Dendritic cell treated with granulocyte-macrophage colony-stimulating factor and Interleukin-4, amounts not matched to agents 40 ng/mL and 50 ng/mL, for 4 days (primary cell): ENCODE data around the gene PPOX.

Source experiments
- H3K27ac Mint-ChIP-seq: one replicate; pipeline ENCODE4 v1.8.0; 2022; ENCODE audit warnings: mild to moderate bottlenecking, mixed read lengths
- H3K27me3 Mint-ChIP-seq: one replicate; pipeline ENCODE4 v1.8.0; 2022; ENCODE audit warnings: mild to moderate bottlenecking, mixed read lengths
- H3K36me3 Mint-ChIP-seq: one replicate; pipeline ENCODE4 v1.8.0; 2022; ENCODE audit warnings: low read depth, mixed read lengths
- H3K4me1 Mint-ChIP-seq: one replicate; pipeline ENCODE4 v1.8.0; 2022; ENCODE audit warnings: low read depth, mixed read lengths
- H3K4me3 Mint-ChIP-seq: one replicate; pipeline ENCODE4 v1.8.0; 2022; ENCODE audit warnings: mild to moderate bottlenecking, moderate library complexity, mixed read lengths
- H3K9me3 Mint-ChIP-seq: one replicate; pipeline ENCODE4 v1.8.0; 2022; ENCODE audit warnings: mixed read lengths
- intact Hi-C: fragments of 100-400 bp; cut with micrococcal nuclease; formaldehyde crosslinking; loops from one replicate; pipeline ENCODE4 v1.15.0; 2022

PPOX gene

GRCh38 chr1:161165742-161166668 is at the start of gene PPOX:
TSS of gene PPOX (plus strand) at chr1:161166426. CDS start at chr1:161166848, 422 bp downstream.
- H3K27me3 Mint-ChIP-seq: no peaks in the 10 kb centered on the region
- peaks cover 79% of the 10 kb centered on the region for H3K36me3 Mint-ChIP-seq
- intact Hi-C loops: no loop called here
- H3K4me3 Mint-ChIP-seq: peak within 1 kb of the TSS; percentile 91
- H3K4me1 Mint-ChIP-seq: peaks cover 71% of the 10 kb centered on the region
- H3K27ac Mint-ChIP-seq: peak within 1 kb of the TSS; percentile 96
- no peaks in the 10 kb centered on the region for H3K9me3 Mint-ChIP-seq

GRCh38 chr1:161117759-161118581 is 48.3 kb upstream of the PPOX start, which contains the start of the genes NIT1 and PFDN2:
TSS of gene NIT1 (plus strand) at chr1:161118105. CDS start at chr1:161118177, 72 bp downstream.
TSS of gene PFDN2 (minus strand) at chr1:161118037. CDS start at chr1:161118026, 11 bp downstream.
- Mint-ChIP-seq H3K4me3 (peak within 1 kb of the TSS; percentile 89), H3K9me3 (no peaks in the 10 kb centered on the region), H3K36me3 (peaks cover 65% of the 10 kb centered on the region), H3K4me1 (peaks cover 86% of the 10 kb centered on the region), H3K27ac (peak within 1 kb of the TSS; percentile 97), H3K27me3 (no peaks in the 10 kb centered on the region)
- intact Hi-C loops: loop anchor here (2.0 kb wide), 1 partner anchor 15 kb away; the partner anchor contains the start of gene DEDD

- H3K27ac Mint-ChIP-seq: peak overlapping the region; percentile 97
- H3K4me3 Mint-ChIP-seq: peak overlapping the region; percentile 89
- H3K27me3 Mint-ChIP-seq: no peaks in the 10 kb centered on the region
- intact Hi-C loops: loop anchor here (2.0 kb wide), 1 partner anchor 14 kb away; the partner anchor contains the start of gene DEDD
- H3K4me1 Mint-ChIP-seq: peaks cover 86% of the 10 kb centered on the region
- peaks cover 78% of the 10 kb centered on the region for H3K36me3 Mint-ChIP-seq
- no peaks in the 10 kb centered on the region for H3K9me3 Mint-ChIP-seq
Observed at GRCh38 chr1:161119092-161119903, 46.9 kb upstream of the PPOX start.

- Mint-ChIP-seq H3K27me3 (no peaks in the 10 kb centered on the region), H3K4me3 (peak overlapping the region; percentile 18), H3K4me1 (peaks cover 80% of the 10 kb centered on the region), H3K27ac (peak overlapping the region; percentile 79), H3K9me3 (no peaks in the 10 kb centered on the region), H3K36me3 (peaks cover 86% of the 10 kb centered on the region)
- intact Hi-C loops: no loop called here
Observed at GRCh38 chr1:161121042-161121650, 45.1 kb upstream of the PPOX start.

GRCh38 chr1:161121834-161122233 is 44.4 kb upstream of the PPOX start:
- intact Hi-C loops: no loop called here
- peak overlapping the region; percentile 79 for H3K27ac Mint-ChIP-seq
- H3K4me3 Mint-ChIP-seq: no peak overlapping the region
- H3K27me3 Mint-ChIP-seq: no peaks in the 10 kb centered on the region
- H3K4me1 Mint-ChIP-seq: peaks cover 80% of the 10 kb centered on the region
- peaks cover 89% of the 10 kb centered on the region for H3K36me3 Mint-ChIP-seq
- H3K9me3 Mint-ChIP-seq: no peaks in the 10 kb centered on the region

- Mint-ChIP-seq H3K36me3 (peaks cover 95% of the 10 kb centered on the region), H3K27me3 (no peaks in the 10 kb centered on the region), H3K4me3 (no peak overlapping the region), H3K27ac (peak overlapping the region; percentile 63), H3K4me1 (peaks cover 88% of the 10 kb centered on the region), H3K9me3 (no peaks in the 10 kb centered on the region)
- intact Hi-C loops: no loop called here
Observed at GRCh38 chr1:161122967-161123366, 43.3 kb upstream of the PPOX start.

- H3K27me3 Mint-ChIP-seq: no peaks in the 10 kb centered on the region
- peaks cover 84% of the 10 kb centered on the region for H3K4me1 Mint-ChIP-seq
- H3K36me3 Mint-ChIP-seq: peaks cover 85% of the 10 kb centered on the region
- intact Hi-C loops: no loop called here
- peak overlapping the region; percentile 64 for H3K27ac Mint-ChIP-seq
- H3K4me3 Mint-ChIP-seq: no peak overlapping the region
- H3K9me3 Mint-ChIP-seq: no peaks in the 10 kb centered on the region
Observed at GRCh38 chr1:161127649-161128048, 38.6 kb upstream of the PPOX start.

- peaks cover 73% of the 10 kb centered on the region for H3K4me1 Mint-ChIP-seq
- intact Hi-C loops: no loop called here
- no peaks in the 10 kb centered on the region for H3K27me3 Mint-ChIP-seq
- no peaks in the 10 kb centered on the region for H3K9me3 Mint-ChIP-seq
- no peak overlapping the region for H3K27ac Mint-ChIP-seq
- H3K36me3 Mint-ChIP-seq: peaks cover 73% of the 10 kb centered on the region
- no peak overlapping the region for H3K4me3 Mint-ChIP-seq
Observed at GRCh38 chr1:161128591-161129420, 37.4 kb upstream of the PPOX start.

- intact Hi-C loops: loop anchor here (10.0 kb wide), 1 partner anchor 85 kb away; the partner anchor contains the start of gene USF1
- Mint-ChIP-seq H3K27me3 (no peaks in the 10 kb centered on the region), H3K36me3 (peaks cover 65% of the 10 kb centered on the region), H3K4me3 (no peak overlapping the region), H3K27ac (no peak overlapping the region), H3K9me3 (no peaks in the 10 kb centered on the region), H3K4me1 (peaks cover 69% of the 10 kb centered on the region)
Observed at GRCh38 chr1:161130266-161130665, 36.0 kb upstream of the PPOX start.

GRCh38 chr1:161131523-161132409 is 34.5 kb upstream of the PPOX start:
- Mint-ChIP-seq H3K4me1 (peaks cover 68% of the 10 kb centered on the region), H3K27me3 (no peaks in the 10 kb centered on the region), H3K36me3 (peaks cover 52% of the 10 kb centered on the region), H3K4me3 (no peak overlapping the region), H3K27ac (no peak overlapping the region), H3K9me3 (no peaks in the 10 kb centered on the region)
- intact Hi-C loops: loop anchor here (2.0 to 10.0 kb wide), 2 partner anchors 13 to 87 kb away; partner anchors contain the start of genes NIT1, PFDN2 and USF1

GRCh38 chr1:161132410-161133219 is 33.6 kb upstream of the PPOX start, which contains the start of gene DEDD:
TSS of gene DEDD (minus strand) at chr1:161132667. CDS start at chr1:161124462, 8,205 bp downstream.
- intact Hi-C loops: loop anchor here (2.0 to 10.0 kb wide), 2 partner anchors 14 to 88 kb away; partner anchors contain the start of genes NIT1, PFDN2 and USF1
- Mint-ChIP-seq H3K27ac (no peak within 1 kb of the TSS), H3K9me3 (no peaks in the 10 kb centered on the region), H3K4me1 (peaks cover 68% of the 10 kb centered on the region), H3K27me3 (no peaks in the 10 kb centered on the region), H3K4me3 (no peak within 1 kb of the TSS), H3K36me3 (peaks cover 43% of the 10 kb centered on the region)
